Endothelial cell of umbilical vein (primary cell): ENCODE results near the gene MACROH2A1. TPM values are rescaled to one million over a fixed set of nuclear protein-coding genes. Genes with fewer than 3 reads are reported as not detected.

Experiments
- BruUV-seq: library from RNA; stranded (reverse); fragments of 400-500 nt; replicated peaks from 2 replicates; lab custom pipeline; 2021; lab: Mats Ljungman, UMichigan
- CTCF ChIA-PET: fragments of 300-600, 350-600 bp; sonication (Branson Sonifier 250); formaldehyde crosslinking; loops from one replicate; lab custom pipeline; 2021; ENCODE audit warnings: antibody characterized with exemption, inconsistent platforms; lab: Charles Lee
- POLR2A ChIA-PET: fragments of 300-600, 350-600 bp; sonication (Branson Sonifier 250); formaldehyde crosslinking; loops from one replicate; lab custom pipeline; 2021; ENCODE audit warnings: antibody characterized with exemption, inconsistent platforms; lab: Charles Lee
- DNase-seq: peaks from one replicate; pipeline ENCODE4 v3.0.0-alpha.2; 2011; ENCODE audit warnings: low read depth, low spot score
- FAIRE-seq: peaks from 2 replicates; lab custom pipeline; 2011; peaks lifted over from hg19 to GRCh38; lab: Jason Lieb, UNC
- H2AFZ ChIP-seq: 2 replicates; pipeline ENCODE4 v1.6.0; 2012; ENCODE audit warnings: low read depth, low read length, control low read depth, inconsistent platforms
- H3K27ac ChIP-seq: 2 replicates; pipeline ENCODE4 v1.5.1; 2011; ENCODE audit warnings: low read depth, mild to moderate bottlenecking, control low read depth, low read length, moderate library complexity; ENCODE audit not compliant: insufficient read depth
- H3K27me3 ChIP-seq, 2 experiments: 2 replicates each; pipeline versions ENCODE4 v1.6.0 to v1.6.1; 2011; ENCODE audit warnings: low read length in 2 of 2, mixed read lengths in 1 of 2; ENCODE audit not compliant: control insufficient read depth in 2 of 2, insufficient read depth in 2 of 2
- H3K36me3 ChIP-seq, 2 experiments: 2 replicates in 1 of 2; 3 replicates in 1 of 2; pipeline ENCODE4 v1.5.1; 2011; ENCODE audit warnings: low read length in 2 of 2, mild to moderate bottlenecking in 1 of 2, moderate library complexity in 1 of 2; ENCODE audit not compliant: control insufficient read depth in 2 of 2, insufficient read depth in 2 of 2; ENCODE audit errors: extremely low read depth in 1 of 2
- H3K4me1 ChIP-seq: 3 replicates; pipeline ENCODE4 v1.5.1; 2011; ENCODE audit warnings: mild to moderate bottlenecking, low read length; ENCODE audit not compliant: control insufficient read depth, insufficient read depth; ENCODE audit errors: extremely low read depth
- H3K4me2 ChIP-seq: 2 replicates; pipeline ENCODE4 v1.6.1; 2011; ENCODE audit warnings: low read length, control low read depth, mixed read lengths; ENCODE audit not compliant: insufficient read depth
- H3K4me3 ChIP-seq, 3 experiments: fragments of 200-600 bp in 1 of 3; sonication (generic), shearing (Covaris generic) in 1 of 3; replicated peaks in 1 of 3; 2 replicates each; pipeline ENCODE4 v1.5.1; 2011 to 2016; ENCODE audit warnings: control low read depth in 3 of 3, low read length in 3 of 3, mild to moderate bottlenecking in 2 of 3, inconsistent platforms in 1 of 3, low read depth in 1 of 3, moderate library complexity in 1 of 3; ENCODE audit not compliant: insufficient read depth in 1 of 3
- H3K79me2 ChIP-seq: 2 replicates; pipeline ENCODE4 v1.6.0; 2012; ENCODE audit warnings: low read length, inconsistent platforms; ENCODE audit not compliant: control insufficient read depth, insufficient read depth
- H3K9ac ChIP-seq: replicated peaks from 2 replicates; pipeline ENCODE3; 2011; ENCODE audit warnings: low read length, control low read depth; ENCODE audit not compliant: insufficient read depth; ENCODE audit errors: extremely low read depth
- H3K9me1 ChIP-seq: replicated peaks from 3 replicates; pipeline ENCODE4 v1.6.0; 2011; ENCODE audit warnings: mild to moderate bottlenecking, low read length; ENCODE audit not compliant: control insufficient read depth, insufficient read depth; ENCODE audit errors: extremely low read depth
- H3K9me3 ChIP-seq: replicated peaks from 2 replicates; pipeline ENCODE4 v1.5.1; 2012; ENCODE audit warnings: low read length, inconsistent platforms; ENCODE audit not compliant: control insufficient read depth, insufficient read depth
- H4K20me1 ChIP-seq: replicated peaks from 2 replicates; pipeline ENCODE3; 2011; ENCODE audit warnings: mild to moderate bottlenecking, low read length; ENCODE audit not compliant: control insufficient read depth, insufficient read depth; ENCODE audit errors: extremely low read depth
- FOS ChIP-seq: IDR thresholded peaks from 2 replicates; pipeline ENCODE4 v1.6.1; 2011; ENCODE audit warnings: mild to moderate bottlenecking, low read length, moderate library complexity, borderline replicate concordance; ENCODE audit not compliant: insufficient read depth
- POLR2AphosphoS5 ChIP-seq: IDR thresholded peaks from 2 replicates; pipeline ENCODE4 v1.6.1; 2012; ENCODE audit warnings: low read depth, mild to moderate bottlenecking, control low read depth, low read length, moderate library complexity; ENCODE audit not compliant: insufficient read depth
- dilution Hi-C: fragments of 300-500 bp; cut with MboI; formaldehyde crosslinking; loops from one replicate; pipeline ENCODE4 v1.15.0; 2019; ENCODE audit warnings: low sequenced_read_pairs; ENCODE audit not compliant: extremely low pct_ligation_motif_present
- intact Hi-C: fragments of 100-400 bp; cut with micrococcal nuclease; formaldehyde crosslinking; loops from one replicate; pipeline ENCODE4 v1.10.0; 2022
- polyA plus RNA-seq, 4 experiments: library from polyadenylated mRNA; depleted of rRNA in 3 of 4; stranded (reverse) in 3 of 4; unstranded in 1 of 4; fragments of >200 nt; gene quantifications; 2 replicates each; pipeline versions ENCODE4 v1.2.1 to v1.2.3, GENCODE V29; 2011 to 2012; ENCODE audit warnings: missing spikeins in 1 of 4
- total RNA-seq: library from RNA; stranded (reverse); gene quantifications from 2 replicates; pipeline ENCODE4 v1.2.3, GENCODE V29; 2021
- TF ChIP-seq, protein P1 (sequence below), 2 donors: IDR thresholded peaks; 1 replicate in 1 of 2; 2 replicates in 1 of 2; pipeline ENCODE4 v1.5.1; 2011; ENCODE audit warnings: low read length in 2 of 2, mild to moderate bottlenecking in 2 of 2, moderate library complexity in 2 of 2, control low read depth in 1 of 2, inconsistent platforms in 1 of 2, low read depth in 1 of 2; ENCODE audit not compliant: insufficient read depth in 1 of 2; ENCODE audit errors: extremely low read depth in 1 of 2
- TF ChIP-seq, protein P2 (sequence below): IDR thresholded peaks from 2 replicates; pipeline ENCODE4 v1.6.1; 2011; ENCODE audit not compliant: insufficient read depth, insufficient read length

The MACROH2A1 gene
- total and polyA plus RNA-seq, 2 donors (not counting 3 experiments of a cell fraction or from before 2014, with no cell fraction given), result 89.3 to 147 TPM

GRCh38 chr5:135333732-135334515 is 65.1 kb downstream of the MACROH2A1 start:
- no peak for DNase-seq

DNA sequence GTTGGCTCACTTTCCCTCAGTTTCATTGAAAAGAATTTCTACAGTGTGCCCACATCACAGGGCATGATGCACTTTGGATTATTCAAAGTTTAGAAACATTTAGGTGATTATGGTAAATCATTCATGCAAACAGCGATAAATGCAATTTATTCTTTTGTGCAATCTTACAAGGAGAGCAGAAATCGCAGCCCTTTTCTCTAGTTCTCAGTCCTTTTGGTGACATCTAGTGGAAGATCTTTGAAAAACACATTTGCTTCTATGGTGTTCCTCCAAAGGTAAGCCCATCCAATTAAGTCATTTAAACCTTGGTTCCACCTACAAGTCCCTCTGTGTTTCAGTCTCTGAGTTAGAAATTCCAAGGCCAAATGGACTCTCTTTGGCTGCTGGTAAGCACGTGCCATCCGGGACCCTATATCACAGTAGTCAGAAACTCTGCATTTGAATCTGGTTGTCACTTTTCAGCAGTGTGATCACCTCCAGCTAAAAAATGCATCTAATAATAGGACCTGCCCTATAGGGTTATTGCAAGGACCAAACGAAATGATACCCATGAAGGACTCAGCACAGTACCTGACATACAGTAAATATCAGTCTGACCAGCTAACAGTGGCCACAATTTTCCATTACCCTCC is 66.4 kb downstream of the MACROH2A1 start:
- dilution Hi-C loops, result no loop called here
- POLR2A ChIA-PET, result no interaction called here
- Histone ChIP-seq H4K20me1 (no peaks in the 10 kb centered on the region), H3K27me3 (no peaks in the 10 kb centered on the region), H3K9ac (no peak overlapping the region), H3K4me2 (no peak overlapping the region), H3K36me3 (peaks cover 0 to 20% of the 10 kb centered on the region in 2 experiments), H3K4me1 (no peaks in the 10 kb centered on the region), H3K9me3 (no peaks in the 10 kb centered on the region), H3K79me2 (no peaks in the 10 kb centered on the region), H2AFZ (no peak overlapping the region), H3K4me3 (no peak overlapping the region), H3K9me1 (no peaks in the 10 kb centered on the region), H3K27ac (no peak overlapping the region)
- FAIRE-seq (peak; percentile 87), DNase-seq (peak; percentile 73)
- BruUV-seq, result no TSS peak
- intact Hi-C loops, result loop anchor here (1.0 to 10.0 kb wide), 5 partner anchors 124 to 414 kb away; partner anchors contain the start of gene PITX1
- CTCF ChIA-PET, result interaction anchor here (0.7 to 2.3 kb wide), 8 partner anchors 93 to 299 kb away, joined by 3 to 12 read pairs (median 3); no protein-coding TSS in a partner anchor
- no peak for TF ChIP-seq FOS
- no peak for TF ChIP-seq POLR2AphosphoS5
- TF ChIP-seq, protein P1, sequence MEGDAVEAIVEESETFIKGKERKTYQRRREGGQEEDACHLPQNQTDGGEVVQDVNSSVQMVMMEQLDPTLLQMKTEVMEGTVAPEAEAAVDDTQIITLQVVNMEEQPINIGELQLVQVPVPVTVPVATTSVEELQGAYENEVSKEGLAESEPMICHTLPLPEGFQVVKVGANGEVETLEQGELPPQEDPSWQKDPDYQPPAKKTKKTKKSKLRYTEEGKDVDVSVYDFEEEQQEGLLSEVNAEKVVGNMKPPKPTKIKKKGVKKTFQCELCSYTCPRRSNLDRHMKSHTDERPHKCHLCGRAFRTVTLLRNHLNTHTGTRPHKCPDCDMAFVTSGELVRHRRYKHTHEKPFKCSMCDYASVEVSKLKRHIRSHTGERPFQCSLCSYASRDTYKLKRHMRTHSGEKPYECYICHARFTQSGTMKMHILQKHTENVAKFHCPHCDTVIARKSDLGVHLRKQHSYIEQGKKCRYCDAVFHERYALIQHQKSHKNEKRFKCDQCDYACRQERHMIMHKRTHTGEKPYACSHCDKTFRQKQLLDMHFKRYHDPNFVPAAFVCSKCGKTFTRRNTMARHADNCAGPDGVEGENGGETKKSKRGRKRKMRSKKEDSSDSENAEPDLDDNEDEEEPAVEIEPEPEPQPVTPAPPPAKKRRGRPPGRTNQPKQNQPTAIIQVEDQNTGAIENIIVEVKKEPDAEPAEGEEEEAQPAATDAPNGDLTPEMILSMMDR (IDR thresholded peaks at IDR 0.05; ENCODE audit: extremely low read depth in 1 of 2, insufficient read depth in 1 of 2, low read depth in 1 of 2, low read length in 2 of 2), result peak; percentile 33 to 47

More at GRCh38 chr5:135333732-135334515, 65.1 kb downstream of the MACROH2A1 start:
- dilution Hi-C loops (no loop called here), intact Hi-C loops (loop anchor here (5.0 to 10.0 kb wide), 2 partner anchors 302 to 379 kb away; partner anchors contain the start of gene PITX1)
- no peak overlapping the region for H3K9ac ChIP-seq
- no peaks in the 10 kb centered on the region for H3K27me3 ChIP-seq
- H3K79me2 ChIP-seq, result no peaks in the 10 kb centered on the region
- no peaks in the 10 kb centered on the region for H3K4me1 ChIP-seq
- H3K36me3 ChIP-seq, result peaks cover 0 to 32% of the 10 kb centered on the region in 2 experiments
- BruUV-seq, result no TSS peak
- no peak overlapping the region for H2AFZ ChIP-seq
- H3K27ac ChIP-seq, result no peak overlapping the region
- no peaks in the 10 kb centered on the region for H4K20me1 ChIP-seq
- no peak for FAIRE-seq
- H3K4me2 ChIP-seq, result no peak overlapping the region
- no peaks in the 10 kb centered on the region for H3K9me1 ChIP-seq
- TF ChIP-seq, protein P2, sequence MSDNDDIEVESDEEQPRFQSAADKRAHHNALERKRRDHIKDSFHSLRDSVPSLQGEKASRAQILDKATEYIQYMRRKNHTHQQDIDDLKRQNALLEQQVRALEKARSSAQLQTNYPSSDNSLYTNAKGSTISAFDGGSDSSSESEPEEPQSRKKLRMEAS, result no peak
- no peaks in the 10 kb centered on the region for H3K9me3 ChIP-seq
- ChIA-PET CTCF (interaction anchor here (0.6 to 1.3 kb wide), 3 partner anchors 122 to 502 kb away, joined by 3 to 4 read pairs (median 4); no protein-coding TSS in a partner anchor), POLR2A (no interaction called here)
- H3K4me3 ChIP-seq, result no peak overlapping the region
